ENCODE measurements around the gene ASB10.

The ASB10 gene

GRCh38 chr7:151166629-151167196, 20.3 kb downstream of the ASB10 start:
- FAIRE-seq, result no peak

- FAIRE-seq, result no peak
Observed at GRCh38 chr7:151161757-151162156, 25.3 kb downstream of the ASB10 start.

GRCh38 chr7:151157645-151158329, 29.3 kb downstream of the ASB10 start:
- no peak for FAIRE-seq

DNA sequence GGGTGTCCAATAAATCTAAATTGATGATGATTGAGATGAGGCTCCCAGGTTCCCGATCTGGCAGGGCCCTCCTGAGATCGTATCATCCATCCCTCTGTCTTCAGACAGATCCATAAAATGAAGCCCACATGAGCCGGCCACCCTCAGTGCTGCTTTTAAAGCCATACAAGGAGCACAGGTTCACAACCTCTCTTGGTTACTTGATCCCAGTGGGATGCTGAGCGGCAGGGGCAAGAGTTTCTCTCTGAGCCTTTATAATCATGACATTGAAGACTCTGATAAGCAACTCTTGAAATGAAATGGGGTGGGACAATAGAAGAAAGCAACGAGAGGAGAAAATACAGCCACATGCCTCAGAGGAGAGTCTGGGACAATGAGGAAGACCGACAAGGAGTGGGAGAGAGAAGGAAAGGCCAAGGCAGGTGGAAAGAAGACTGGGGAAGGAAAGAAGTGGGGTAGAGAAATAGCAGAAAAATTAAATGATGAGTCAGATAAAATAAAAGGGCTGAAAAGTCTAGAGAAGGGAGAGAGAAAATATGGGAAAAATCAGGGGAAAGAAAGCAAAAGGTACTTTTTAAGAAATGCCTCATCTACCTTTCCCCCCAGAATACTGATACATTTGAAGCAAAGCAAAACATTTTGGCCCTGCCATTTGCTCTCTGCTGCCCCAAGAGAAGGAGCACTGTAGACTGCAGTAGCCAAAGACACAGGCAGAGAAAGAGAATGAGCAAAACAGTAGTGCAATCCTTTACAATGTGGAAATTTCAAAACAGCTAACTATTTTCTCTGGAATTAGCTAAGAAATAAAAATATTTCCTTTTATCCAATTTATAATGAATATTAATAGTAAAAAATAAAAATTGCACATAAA, 34.2 kb downstream of the ASB10 start:
- no peak for FAIRE-seq

DNA sequence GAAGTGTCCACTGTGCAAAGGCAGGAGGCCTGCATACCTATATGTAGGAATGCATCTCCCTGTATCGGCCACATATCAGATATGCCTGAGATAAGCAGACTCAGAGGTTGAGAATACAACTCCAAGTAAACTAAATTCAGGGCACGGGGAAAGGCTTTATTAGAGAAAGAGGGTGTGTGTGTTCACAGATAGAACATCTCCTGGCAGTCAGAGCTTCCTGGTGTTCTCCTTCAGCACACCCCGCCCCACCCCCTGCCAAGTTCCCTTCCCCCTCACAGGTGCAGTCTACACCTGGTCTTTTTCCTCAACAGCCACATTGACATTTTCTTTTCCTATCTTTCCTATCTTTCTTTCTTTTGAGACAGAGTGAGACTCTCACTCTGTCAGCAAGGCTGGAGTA, 36.7 kb downstream of the ASB10 start:
- FAIRE-seq, result no peak

DNA sequence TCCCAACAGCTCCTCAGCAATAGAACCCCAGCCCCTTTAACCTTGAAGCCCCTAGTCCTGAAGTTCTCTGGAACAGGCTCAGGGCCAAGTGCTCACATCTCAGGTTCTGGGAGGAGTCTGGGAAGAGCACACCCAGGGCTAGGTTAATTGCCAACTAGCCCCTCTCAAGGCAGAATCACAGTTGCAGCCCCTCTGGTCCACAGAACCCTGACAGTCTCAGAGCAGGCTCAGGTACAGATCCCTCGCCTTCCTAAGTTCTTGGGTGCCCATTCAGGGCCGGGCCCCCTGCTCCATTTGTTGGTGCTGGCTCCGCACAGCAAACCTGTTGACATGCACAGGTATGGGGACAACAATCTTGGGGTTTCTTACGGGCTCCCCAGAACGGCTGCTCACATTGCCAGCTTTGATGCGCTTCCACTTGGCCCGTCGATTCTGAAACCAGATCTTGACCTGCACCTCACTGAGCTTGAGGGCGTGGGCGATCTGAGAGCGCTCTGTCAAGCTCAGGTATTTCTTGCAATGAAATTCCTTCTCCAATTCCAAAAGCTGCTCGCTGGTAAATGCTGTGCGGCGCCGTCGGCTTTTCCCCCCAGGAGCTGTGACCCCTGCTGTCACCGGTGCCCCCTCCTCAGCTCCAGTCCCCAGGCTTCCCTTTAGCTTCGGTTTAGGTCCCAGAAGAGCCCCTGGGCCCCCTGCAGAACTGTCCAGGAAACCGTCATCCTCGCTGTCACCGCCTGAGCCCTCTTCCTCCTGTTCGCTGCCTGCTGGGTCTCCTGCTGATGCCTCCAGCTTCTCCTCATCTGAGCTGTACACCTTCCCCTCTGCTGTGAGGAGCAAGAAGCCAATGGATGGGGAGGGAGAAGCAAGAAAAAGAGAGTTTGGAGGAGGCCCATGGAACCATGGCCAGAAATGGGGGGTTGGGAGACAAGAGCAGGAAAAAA, 38.5 kb downstream of the ASB10 start:
- FAIRE-seq, result no peak

- no peak for FAIRE-seq
Observed at GRCh38 chr7:151146761-151147160, 40.3 kb downstream of the ASB10 start.

DNA sequence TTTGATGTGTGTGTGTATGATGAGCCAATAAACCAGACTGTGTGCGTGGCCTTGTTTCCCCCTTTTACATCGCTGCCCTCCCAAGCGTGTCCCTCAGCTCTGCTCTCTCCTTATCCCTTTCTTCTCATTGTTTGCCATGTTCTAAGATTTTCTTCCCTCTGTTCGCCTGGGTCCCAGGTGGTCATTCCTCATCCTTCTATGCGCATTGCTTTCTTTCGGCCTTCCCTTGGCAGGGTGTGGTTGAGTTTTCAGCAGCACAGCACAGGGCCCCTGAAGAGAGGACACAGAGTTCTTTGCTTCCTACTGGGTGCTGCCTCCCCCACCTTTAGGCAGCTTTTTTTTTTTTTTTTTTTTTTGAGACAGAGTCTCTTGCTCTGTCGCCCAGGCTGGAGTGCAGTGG, 42.7 kb downstream of the ASB10 start:
- FAIRE-seq, result no peak

- no peak for FAIRE-seq
Observed at GRCh38 chr7:151143261-151144015, 43.6 kb downstream of the ASB10 start.

DNA sequence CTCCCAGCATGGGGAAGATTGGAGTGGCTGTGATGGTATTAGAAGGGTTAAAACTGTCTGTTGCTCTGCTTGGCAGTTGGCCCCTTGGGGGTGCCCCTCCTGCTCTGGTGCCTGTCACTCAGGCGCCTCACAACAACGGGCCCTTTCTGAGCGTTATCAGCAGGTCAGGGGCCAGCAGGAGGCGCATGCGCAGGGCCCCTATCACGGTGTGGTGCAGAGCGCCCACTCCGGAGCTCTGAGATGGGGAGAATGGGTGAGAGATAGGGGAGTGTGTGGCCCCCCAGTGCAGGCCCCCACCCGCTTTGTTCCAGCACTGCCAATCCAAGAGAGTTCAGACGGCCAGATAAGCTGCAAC, 44.4 kb downstream of the ASB10 start:
- no peak for FAIRE-seq

DNA sequence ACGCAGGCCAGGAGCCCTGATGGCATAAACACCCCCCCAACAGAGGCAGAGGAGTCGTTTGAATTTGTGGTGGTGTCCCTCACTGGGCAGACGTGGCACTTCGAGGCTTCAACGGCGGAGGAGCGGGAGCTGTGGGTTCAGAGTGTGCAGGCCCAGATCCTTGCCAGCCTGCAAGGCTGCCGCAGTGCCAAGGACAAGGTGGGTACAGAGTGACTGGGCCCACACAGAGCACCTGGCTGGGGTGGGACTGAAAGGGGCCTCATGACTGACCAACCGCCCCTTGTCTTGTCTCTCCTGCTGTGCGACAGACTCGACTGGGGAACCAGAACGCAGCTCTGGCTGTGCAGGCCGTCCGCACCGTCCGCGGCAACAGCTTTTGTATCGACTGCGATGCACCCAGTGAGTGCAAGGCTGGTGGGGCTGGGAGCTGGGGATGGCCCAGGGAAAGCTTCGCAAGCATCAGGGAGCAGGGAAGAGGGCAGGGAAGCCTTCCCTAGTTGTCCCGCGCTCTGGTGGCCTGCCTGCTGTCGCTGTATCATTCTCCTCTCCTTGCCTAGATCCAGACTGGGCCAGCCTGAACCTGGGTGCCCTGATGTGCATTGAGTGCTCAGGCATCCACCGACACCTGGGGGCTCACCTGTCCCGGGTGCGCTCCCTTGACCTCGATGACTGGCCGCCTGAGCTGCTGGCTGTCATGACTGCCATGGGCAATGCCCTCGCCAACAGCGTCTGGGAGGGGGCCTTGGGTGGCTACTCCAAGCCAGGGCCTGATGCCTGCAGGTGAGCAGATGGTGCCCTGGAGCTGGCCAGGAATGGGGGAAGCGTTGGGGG, 45.0 kb downstream of the ASB10 start:
- FAIRE-seq, result no peak

DNA sequence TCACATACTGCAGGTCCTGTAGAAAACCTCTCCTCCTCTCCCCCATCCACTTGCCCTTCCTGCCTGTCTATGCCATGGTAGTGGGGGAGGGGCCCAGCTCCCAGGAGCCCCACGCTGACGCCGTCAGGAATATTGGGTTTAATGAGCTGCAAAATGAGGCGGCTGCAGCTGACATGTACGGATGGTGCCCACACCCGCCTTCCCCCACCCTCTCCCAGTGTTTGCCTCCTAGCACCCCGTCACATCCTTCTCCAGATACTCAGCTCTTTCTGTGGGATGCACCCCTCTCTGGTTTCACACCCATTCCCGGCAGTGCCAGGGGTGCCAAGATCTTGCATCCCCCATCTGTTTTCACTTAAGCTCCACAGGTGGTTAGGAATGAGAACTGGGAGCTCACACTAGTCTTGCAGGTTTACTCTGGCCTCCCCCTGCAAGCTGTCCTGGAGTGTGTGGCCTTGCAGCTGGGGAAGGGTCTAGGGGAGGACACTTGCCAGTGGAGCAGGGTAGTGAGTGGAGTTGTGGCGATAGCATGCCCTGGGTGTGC, 45.7 kb downstream of the ASB10 start:
- FAIRE-seq, result no peak

DNA sequence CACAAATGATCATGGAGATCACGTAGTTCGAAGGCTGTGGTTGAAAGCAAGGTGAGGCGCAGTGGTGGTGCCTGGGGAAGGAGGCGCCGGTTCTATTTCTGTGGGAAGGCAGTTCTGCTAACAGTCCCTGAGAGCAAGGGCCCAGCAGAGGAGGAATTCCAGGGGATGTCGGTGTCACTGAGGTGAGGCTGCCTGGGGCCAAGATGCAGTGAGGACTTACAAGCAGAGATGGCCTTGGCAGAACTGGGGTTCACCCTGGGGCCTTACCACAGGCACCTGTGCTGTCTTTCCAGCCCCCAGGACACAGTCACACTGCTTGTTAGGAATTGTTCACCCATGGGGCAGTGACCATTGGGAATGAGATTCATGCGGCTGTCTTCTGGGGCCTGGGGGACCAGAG, 46.2 kb downstream of the ASB10 start:
- no peak for FAIRE-seq

DNA sequence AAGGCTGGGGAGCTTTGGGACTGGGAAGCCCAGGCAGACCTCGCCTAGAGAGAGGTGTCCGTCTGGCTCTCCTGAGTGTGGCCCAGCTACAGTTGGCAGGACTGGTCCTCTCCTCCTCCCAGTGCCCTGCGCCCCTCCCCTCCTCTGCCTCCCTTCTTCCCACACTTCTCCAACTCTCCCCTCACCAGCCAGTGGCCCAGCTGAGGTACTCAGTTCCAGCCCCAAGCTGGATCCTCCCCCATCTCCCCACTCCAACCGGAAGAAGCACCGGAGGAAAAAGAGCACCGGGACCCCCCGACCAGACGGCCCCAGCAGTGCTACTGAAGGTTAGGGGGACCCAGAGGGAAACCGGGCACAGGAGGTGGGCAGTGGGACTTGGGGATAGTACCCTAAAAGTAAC, 47.3 kb downstream of the ASB10 start:
- FAIRE-seq, result no peak

DNA sequence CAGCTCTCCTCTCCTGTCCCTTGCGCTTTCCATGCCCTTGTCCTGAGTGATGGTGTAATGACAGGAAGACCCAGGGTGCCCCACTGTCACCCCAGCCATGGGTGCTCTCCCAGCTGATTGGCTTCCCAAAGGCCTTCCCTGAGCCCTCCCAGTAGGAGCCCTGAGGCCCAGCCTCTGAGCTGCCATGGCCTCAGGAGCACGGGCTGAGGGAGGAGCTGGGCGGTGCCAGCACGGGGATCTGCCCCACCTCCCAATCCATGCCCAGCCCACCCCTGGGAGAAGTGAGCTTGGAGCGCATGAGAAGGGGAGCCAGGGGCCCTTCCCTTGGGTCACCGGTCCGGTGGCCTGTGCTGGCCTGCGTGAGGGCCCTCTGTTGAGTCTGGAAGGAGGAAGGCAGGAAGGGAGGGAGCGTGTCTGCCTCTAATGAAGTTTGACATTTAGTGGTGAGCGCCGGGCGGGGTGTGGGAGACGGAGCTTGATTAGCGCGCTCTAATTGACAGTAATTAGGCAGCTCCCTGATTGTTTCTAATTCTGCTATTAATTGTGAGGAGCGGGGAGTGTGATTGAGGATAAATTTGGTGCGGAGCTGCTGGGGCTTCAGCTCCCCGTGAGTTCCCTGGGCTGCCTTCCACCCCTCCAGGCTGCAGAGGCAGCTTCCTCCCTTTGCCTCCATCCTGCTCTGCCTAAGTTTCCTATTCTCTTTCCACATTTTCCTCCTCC, 47.8 kb downstream of the ASB10 start:
- no peak for FAIRE-seq

GRCh38 chr7:151138153-151138851, 48.7 kb downstream of the ASB10 start:
- FAIRE-seq, result no peak

DNA sequence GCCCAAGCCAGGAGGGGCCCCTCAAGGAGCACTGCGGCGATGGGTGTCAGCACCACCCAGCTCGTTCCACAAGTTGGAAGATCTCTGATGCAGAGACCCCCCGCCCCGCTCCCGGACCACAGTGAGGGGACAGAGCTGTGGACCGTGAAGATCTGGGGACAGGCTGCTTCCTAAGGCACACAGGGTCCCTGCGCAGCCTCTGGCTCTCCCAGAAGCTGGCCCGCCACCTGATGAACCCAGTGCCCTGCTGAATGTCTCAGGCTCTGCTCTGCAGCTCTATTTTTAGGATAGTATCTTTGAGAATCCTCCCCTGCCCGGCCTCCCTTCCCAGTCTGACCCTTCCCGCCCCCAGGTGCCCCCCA, 49.3 kb downstream of the ASB10 start:
- no peak for FAIRE-seq

DNA sequence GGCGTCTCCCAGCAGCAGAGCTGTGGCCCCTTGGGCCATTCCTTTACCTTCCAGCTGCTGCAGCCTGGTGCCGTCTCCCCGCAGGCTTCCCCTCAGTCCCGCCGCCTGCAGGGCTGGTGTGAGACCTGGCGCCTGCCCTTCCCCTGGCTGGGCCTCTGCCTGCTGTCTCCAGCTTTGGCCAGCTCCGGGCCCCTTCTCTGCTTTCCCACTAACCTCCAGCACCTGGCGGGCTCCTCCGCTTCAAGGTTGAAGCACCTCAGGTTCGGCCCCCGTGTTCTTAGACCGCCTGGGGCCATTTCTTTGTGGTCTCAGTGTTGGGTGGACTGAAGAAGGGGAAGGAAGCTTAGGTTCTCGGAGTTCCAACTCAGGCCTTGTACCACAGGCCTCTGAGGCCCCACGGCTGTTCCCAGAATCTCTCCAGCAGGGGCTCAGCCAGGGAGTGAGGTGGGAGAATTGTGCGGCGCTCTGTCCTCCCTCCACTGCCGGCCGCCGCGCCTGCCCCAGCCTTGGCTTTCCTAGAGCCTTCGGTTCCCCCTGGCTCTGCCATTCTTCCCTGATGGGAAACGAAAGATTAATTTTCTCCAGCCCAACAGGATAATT, 49.9 kb downstream of the ASB10 start:
- no peak for FAIRE-seq

Data from endometrium (tissue), 2 donors.